ENCODE measurements around the gene ANKDD1B. TPM values are rescaled to one million over a fixed set of nuclear protein-coding genes. Genes with fewer than 3 reads are reported as not detected.

Gene ANKDD1B
- total and polyA plus RNA-seq, 3 experiments from 2014 or later: 0.12 to 0.44 TPM; not detected in 1

GRCh38 chr5:75656311-75657003 is 45.2 kb downstream of the ANKDD1B start:
- Mint-ChIP-seq H3K4me1 (no peaks in the 10 kb centered on the region), H3K4me3 (no peak overlapping the region), H3K27me3 (peaks cover 2 to 4% of the 10 kb centered on the region in 2 donors), H3K27ac (no peak overlapping the region), H3K36me3 (no peaks in the 10 kb centered on the region), H3K9me3 (no peaks in the 10 kb centered on the region)
- no peak for DNase-seq
- Histone ChIP-seq H3K36me3 (ENCODE audit: insufficient read depth, low read length) (no peaks in the 10 kb centered on the region), H3K27me3 (ENCODE audit: insufficient read depth, low read length, poor library complexity, severe bottlenecking) (no peaks in the 10 kb centered on the region), H3K4me3 (ENCODE audit: low read length) (no peak overlapping the region), H3K27ac (ENCODE audit: low read depth, low read length) (no peak overlapping the region), H3K4me1 (ENCODE audit: insufficient read depth, low read length) (no peaks in the 10 kb centered on the region), H3K9me3 (ENCODE audit: low read length) (no peaks in the 10 kb centered on the region)
- ChIA-PET POLR2A (no interaction called here), CTCF (no interaction called here)

GRCh38 chr5:75659791-75660450 is 48.7 kb downstream of the ANKDD1B start:
- no peak overlapping the region for H3K4me3 ChIP-seq (ENCODE audit: low read length)
- Mint-ChIP-seq H3K4me3 (no peak overlapping the region), H3K4me1 (no peaks in the 10 kb centered on the region), H3K9me3 (no peaks in the 10 kb centered on the region), H3K36me3 (no peaks in the 10 kb centered on the region), H3K27me3 (peaks cover 0 to 2% of the 10 kb centered on the region in 2 donors), H3K27ac (peak overlapping the region in 2 of 8 donors; percentile 27 to 30)
- H3K9me3 ChIP-seq (ENCODE audit: low read length): no peaks in the 10 kb centered on the region
- H3K36me3 ChIP-seq (ENCODE audit: insufficient read depth, low read length): no peaks in the 10 kb centered on the region
- ChIA-PET CTCF (no interaction called here), POLR2A (no interaction called here)
- DNase-seq: no peak
- no peaks in the 10 kb centered on the region for H3K27me3 ChIP-seq (ENCODE audit: insufficient read depth, low read length, poor library complexity, severe bottlenecking)
- no peaks in the 10 kb centered on the region for H3K4me1 ChIP-seq (ENCODE audit: insufficient read depth, low read length)
- no peak overlapping the region for H3K27ac ChIP-seq (ENCODE audit: low read depth, low read length)

- no peak for DNase-seq
These were observed 49.6 kb downstream of the ANKDD1B start for GRCh38 chr5:75660678-75661465.

GRCh38 chr5:75662061-75662460 is 50.8 kb downstream of the ANKDD1B start:
- no peaks in the 10 kb centered on the region for H3K36me3 ChIP-seq (ENCODE audit: insufficient read depth, low read length)
- ChIA-PET CTCF (no interaction called here), POLR2A (interaction anchor here (0.6 kb wide), 1 partner anchor 45 kb away, joined by 4 read pairs; no protein-coding TSS in a partner anchor)
- H3K27me3 ChIP-seq (ENCODE audit: insufficient read depth, low read length, poor library complexity, severe bottlenecking): no peaks in the 10 kb centered on the region
- no peak overlapping the region for H3K27ac Mint-ChIP-seq
- H3K4me3 Mint-ChIP-seq: no peak overlapping the region
- no peaks in the 10 kb centered on the region for H3K4me1 ChIP-seq (ENCODE audit: insufficient read depth, low read length)
- DNase-seq: no peak
- no peak overlapping the region for H3K27ac ChIP-seq (ENCODE audit: low read depth, low read length)
- H3K9me3 Mint-ChIP-seq: no peaks in the 10 kb centered on the region
- no peaks in the 10 kb centered on the region for H3K9me3 ChIP-seq (ENCODE audit: low read length)
- H3K27me3 Mint-ChIP-seq: no peaks in the 10 kb centered on the region
- no peaks in the 10 kb centered on the region for H3K36me3 Mint-ChIP-seq
- H3K4me1 Mint-ChIP-seq: no peaks in the 10 kb centered on the region
- no peak overlapping the region for H3K4me3 ChIP-seq (ENCODE audit: low read length)

More at GRCh38 chr5:75660678-75661465, 49.6 kb downstream of the ANKDD1B start:
- H3K4me1 Mint-ChIP-seq: no peaks in the 10 kb centered on the region
- peaks cover 0 to 2% of the 10 kb centered on the region in 2 donors for H3K27me3 Mint-ChIP-seq
- Histone ChIP-seq H3K4me3 (ENCODE audit: low read length) (no peak overlapping the region), H3K27me3 (ENCODE audit: insufficient read depth, low read length, poor library complexity, severe bottlenecking) (no peaks in the 10 kb centered on the region), H3K9me3 (ENCODE audit: low read length) (no peaks in the 10 kb centered on the region), H3K27ac (ENCODE audit: low read depth, low read length) (no peak overlapping the region), H3K36me3 (ENCODE audit: insufficient read depth, low read length) (no peaks in the 10 kb centered on the region), H3K4me1 (ENCODE audit: insufficient read depth, low read length) (no peaks in the 10 kb centered on the region)
- H3K36me3 Mint-ChIP-seq: no peaks in the 10 kb centered on the region
- H3K4me3 Mint-ChIP-seq: no peak overlapping the region
- H3K27ac Mint-ChIP-seq: peak overlapping the region in 1 of 8 donors; percentile 33
- POLR2A ChIA-PET: no interaction called here
- no peaks in the 10 kb centered on the region for H3K9me3 Mint-ChIP-seq
- CTCF ChIA-PET: no interaction called here

GRCh38 chr5:75663579-75664284 is 52.5 kb downstream of the ANKDD1B start:
- Histone ChIP-seq H3K4me1 (ENCODE audit: insufficient read depth, low read length) (peaks cover 5% of the 10 kb centered on the region), H3K4me3 (ENCODE audit: low read length) (no peak overlapping the region), H3K9me3 (ENCODE audit: low read length) (no peaks in the 10 kb centered on the region), H3K36me3 (ENCODE audit: insufficient read depth, low read length) (no peaks in the 10 kb centered on the region), H3K27ac (ENCODE audit: low read depth, low read length) (no peak overlapping the region), H3K27me3 (ENCODE audit: insufficient read depth, low read length, poor library complexity, severe bottlenecking) (no peaks in the 10 kb centered on the region)
- CTCF ChIA-PET: no interaction called here
- no peaks in the 10 kb centered on the region for H3K27me3 Mint-ChIP-seq
- no peak for DNase-seq
- peaks cover 4 to 7% (median 5%) of the 10 kb centered on the region in 3 donors for H3K4me1 Mint-ChIP-seq
- H3K36me3 Mint-ChIP-seq: no peaks in the 10 kb centered on the region
- POLR2A ChIA-PET: no interaction called here
- no peak overlapping the region for H3K27ac Mint-ChIP-seq
- no peaks in the 10 kb centered on the region for H3K9me3 Mint-ChIP-seq
- no peak overlapping the region for H3K4me3 Mint-ChIP-seq

GRCh38 chr5:75664979-75665378 is 53.7 kb downstream of the ANKDD1B start:
- no peak overlapping the region for H3K4me3 Mint-ChIP-seq
- Histone ChIP-seq H3K27ac (ENCODE audit: low read depth, low read length) (no peak overlapping the region), H3K9me3 (ENCODE audit: low read length) (no peaks in the 10 kb centered on the region), H3K4me3 (ENCODE audit: low read length) (no peak overlapping the region), H3K27me3 (ENCODE audit: insufficient read depth, low read length, poor library complexity, severe bottlenecking) (no peaks in the 10 kb centered on the region), H3K36me3 (ENCODE audit: insufficient read depth, low read length) (no peaks in the 10 kb centered on the region), H3K4me1 (ENCODE audit: insufficient read depth, low read length) (peaks cover 13% of the 10 kb centered on the region)
- POLR2A ChIA-PET: no interaction called here
- no peak for DNase-seq
- CTCF ChIA-PET: no interaction called here
- peak overlapping the region in 1 of 8 donors; percentile 32 for H3K27ac Mint-ChIP-seq
- peaks cover 14 to 19% (median 16%) of the 10 kb centered on the region in 3 donors for H3K4me1 Mint-ChIP-seq
- no peaks in the 10 kb centered on the region for H3K9me3 Mint-ChIP-seq
- H3K27me3 Mint-ChIP-seq: no peaks in the 10 kb centered on the region
- no peaks in the 10 kb centered on the region for H3K36me3 Mint-ChIP-seq

GRCh38 chr5:75666801-75667200 is 55.5 kb downstream of the ANKDD1B start:
- Histone ChIP-seq H3K27me3 (ENCODE audit: insufficient read depth, low read length, poor library complexity, severe bottlenecking) (no peaks in the 10 kb centered on the region), H3K4me3 (ENCODE audit: low read length) (no peak overlapping the region), H3K27ac (ENCODE audit: low read depth, low read length) (no peak overlapping the region), H3K4me1 (ENCODE audit: insufficient read depth, low read length) (peaks cover 13% of the 10 kb centered on the region), H3K9me3 (ENCODE audit: low read length) (no peaks in the 10 kb centered on the region), H3K36me3 (ENCODE audit: insufficient read depth, low read length) (no peaks in the 10 kb centered on the region)
- no peaks in the 10 kb centered on the region for H3K9me3 Mint-ChIP-seq
- no peaks in the 10 kb centered on the region for H3K27me3 Mint-ChIP-seq
- peaks cover 14 to 20% (median 16%) of the 10 kb centered on the region in 3 donors for H3K4me1 Mint-ChIP-seq
- peaks cover 4 to 5% (median 5%) of the 10 kb centered on the region in 3 donors for H3K36me3 Mint-ChIP-seq
- CTCF ChIA-PET: no interaction called here
- POLR2A ChIA-PET: no interaction called here
- no peak overlapping the region for H3K4me3 Mint-ChIP-seq
- H3K27ac Mint-ChIP-seq: peak overlapping the region in 1 of 8 donors; percentile 43
- no peak for DNase-seq
